Duodenal mucosa (tissue), 2 donors: ENCODE data around the gene REV3L.
A peak's percentile ranks its signal among the peaks of the same experiment; 100 is the strongest.
"Not testable (repeated sequence)": the region's sequence is repeated elsewhere in the genome, so short reads cannot be mapped to it uniquely, and the experiment has no call there.

Experiments used
- H3K27ac ChIP-seq: one replicate; pipeline ENCODE4 v1.7.0; 2013; ENCODE audit warnings: low read depth, low read length
- H3K27me3 ChIP-seq, 2 donors: one replicate each; pipeline ENCODE4 v1.7.0; 2013; ENCODE audit warnings: low read length in 2 of 2, control low read depth in 1 of 2; ENCODE audit not compliant: insufficient read depth in 2 of 2, control insufficient read depth in 1 of 2
- H3K36me3 ChIP-seq, 2 donors: one replicate each; pipeline ENCODE4 v1.7.0; 2013; ENCODE audit warnings: low read length in 2 of 2, control low read depth in 1 of 2; ENCODE audit not compliant: insufficient read depth in 2 of 2, control insufficient read depth in 1 of 2
- H3K4me1 ChIP-seq, 2 donors: one replicate each; pipeline ENCODE4 v1.7.0; 2013; ENCODE audit warnings: low read length in 2 of 2, control low read depth in 1 of 2; ENCODE audit not compliant: insufficient read depth in 2 of 2, control insufficient read depth in 1 of 2
- H3K4me3 ChIP-seq, 2 donors: one replicate each; pipeline ENCODE4 v1.7.0; 2013; ENCODE audit warnings: low read length in 2 of 2, low read depth in 1 of 2
- H3K9ac ChIP-seq, 2 donors: one replicate each; pipeline ENCODE4 v1.7.0; 2013; ENCODE audit warnings: low read length in 2 of 2, low read depth in 1 of 2
- H3K9me3 ChIP-seq, 2 donors: one replicate each; pipeline ENCODE4 v1.7.0; 2013; ENCODE audit warnings: low read length in 2 of 2, control low read depth in 1 of 2; ENCODE audit not compliant: control insufficient read depth in 1 of 2

REV3L gene

DNA sequence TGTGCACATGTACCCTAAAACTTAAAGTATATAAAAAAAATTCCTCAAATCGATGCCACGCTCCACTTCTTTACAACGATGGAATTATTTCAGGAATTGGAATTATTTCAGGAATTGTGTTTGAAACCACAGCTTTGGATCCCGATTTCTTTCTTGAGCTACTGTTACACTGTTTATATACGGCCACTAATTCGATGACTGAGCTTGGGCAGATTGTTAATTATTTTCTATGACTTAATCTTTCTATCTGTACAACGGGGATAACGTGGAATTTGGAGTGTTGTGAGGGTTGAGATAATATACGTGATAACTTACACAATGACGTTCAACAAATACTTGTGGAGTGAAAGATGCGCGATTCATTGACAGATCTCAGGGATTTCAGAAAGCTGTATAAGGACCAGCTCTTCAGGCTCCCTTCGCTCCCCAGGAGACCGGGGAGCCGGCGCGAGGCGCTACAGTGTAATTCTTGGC, 224.4 kb downstream of the REV3L start:
- Histone ChIP-seq H3K27me3 (no peaks in the 10 kb centered on the region), H3K4me1 (peaks cover 0 to 9% of the 10 kb centered on the region in 2 donors), H3K4me3 (peak overlapping the region; percentile 19 to 72), H3K36me3 (peaks cover 4 to 6% of the 10 kb centered on the region in 2 donors), H3K9me3 (no peaks in the 10 kb centered on the region), H3K27ac (no peak overlapping the region), H3K9ac (peak overlapping the region in 1 of 2 donors; percentile 40)

DNA sequence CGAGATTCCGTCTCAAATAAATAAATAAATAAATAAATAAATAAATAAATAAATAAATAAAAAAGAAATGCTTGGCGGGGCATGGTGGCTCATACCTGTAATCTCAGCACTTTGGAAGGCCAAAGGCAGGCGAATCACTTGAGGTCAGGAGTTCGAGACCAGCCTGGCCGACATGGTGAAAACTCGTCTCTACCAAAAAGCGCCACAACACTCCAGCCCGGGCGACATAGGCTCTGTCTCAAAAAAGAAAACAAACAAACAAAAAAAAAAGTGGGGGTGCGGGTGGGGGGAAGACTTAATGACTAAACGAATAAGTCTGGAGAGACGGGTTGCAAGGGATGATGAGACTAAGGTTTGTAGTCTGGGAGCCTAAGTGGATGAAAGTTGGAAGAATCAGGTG, 225.0 kb downstream of the REV3L start:
- Histone ChIP-seq H3K27me3 (no peaks in the 10 kb centered on the region), H3K4me1 (peaks cover 0 to 9% of the 10 kb centered on the region in 2 donors), H3K36me3 (peaks cover 4 to 6% of the 10 kb centered on the region in 2 donors), H3K4me3 (no peak overlapping the region), H3K9me3 (no peaks in the 10 kb centered on the region), H3K9ac (no peak overlapping the region), H3K27ac (no peak overlapping the region)

GRCh38 chr6:111256646-111257045, 226.4 kb downstream of the REV3L start:
- Histone ChIP-seq H3K27ac (no peak overlapping the region), H3K9me3 (no peaks in the 10 kb centered on the region), H3K4me1 (peaks cover 0 to 9% of the 10 kb centered on the region in 2 donors), H3K9ac (no peak overlapping the region), H3K4me3 (no peak overlapping the region), H3K27me3 (no peaks in the 10 kb centered on the region), H3K36me3 (no peaks in the 10 kb centered on the region)

GRCh38 chr6:111255838-111256237, 227.2 kb downstream of the REV3L start:
- H3K27ac ChIP-seq, result not testable (repeated sequence)

DNA sequence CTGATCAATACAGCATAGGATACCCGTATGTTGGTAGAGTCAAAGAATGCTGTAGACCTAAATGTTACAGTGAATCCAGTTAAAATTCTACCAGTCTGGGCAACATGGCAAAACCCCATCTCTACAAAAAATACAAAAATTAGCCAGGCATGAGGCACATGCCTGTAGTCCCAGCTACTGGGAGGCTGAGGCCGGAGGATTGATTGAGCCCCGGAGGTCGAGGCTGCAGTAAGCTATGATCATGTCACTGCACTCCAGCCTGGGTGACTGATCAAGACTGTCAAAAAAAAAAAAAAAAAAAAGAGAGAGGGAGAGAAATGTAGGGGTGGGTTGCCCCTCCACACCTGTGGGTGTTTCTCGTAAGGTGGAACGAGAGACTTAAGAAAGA, 228.2 kb downstream of the REV3L start:
- Histone ChIP-seq H3K27me3 (no peaks in the 10 kb centered on the region), H3K27ac (no peak overlapping the region), H3K4me3 (no peak overlapping the region), H3K9me3 (no peaks in the 10 kb centered on the region), H3K36me3 (no peaks in the 10 kb centered on the region), H3K9ac (no peak overlapping the region), H3K4me1 (no peaks in the 10 kb centered on the region)

More at GRCh38 chr6:111255838-111256237, 227.2 kb downstream of the REV3L start:
- H3K9ac ChIP-seq, H3K4me1 ChIP-seq, H3K9me3 ChIP-seq, H3K4me3 ChIP-seq, H3K36me3 ChIP-seq, H3K27me3 ChIP-seq: not testable (repeated sequence)

- no peaks in the 10 kb centered on the region for H3K9me3 ChIP-seq
- H3K9ac ChIP-seq, result no peak overlapping the region
- no peak overlapping the region for H3K27ac ChIP-seq
- H3K4me1 ChIP-seq, result no peaks in the 10 kb centered on the region
- H3K27me3 ChIP-seq, result no peaks in the 10 kb centered on the region
- no peak overlapping the region for H3K4me3 ChIP-seq
- H3K36me3 ChIP-seq, result no peaks in the 10 kb centered on the region
Measured at GRCh38 chr6:111254004-111254778, 228.8 kb downstream of the REV3L start.

DNA sequence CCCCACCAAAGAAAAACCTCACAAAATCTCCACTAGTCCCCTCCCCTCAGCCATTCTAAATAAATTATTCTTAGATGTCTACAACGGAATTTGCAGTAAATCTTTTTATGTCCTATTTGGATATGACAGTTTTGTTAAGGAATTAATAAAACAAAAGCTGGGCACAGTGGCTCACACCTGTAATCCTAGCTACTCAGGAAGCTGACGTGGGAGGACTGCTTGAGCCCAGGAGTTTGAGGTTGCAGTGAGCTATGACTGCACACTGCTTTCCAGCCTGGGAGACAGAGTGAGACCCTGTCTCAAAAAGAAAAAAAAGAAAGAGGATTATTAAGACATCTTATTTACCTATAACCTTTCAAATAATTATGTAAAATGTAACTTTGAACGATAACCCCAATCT, 230.3 kb downstream of the REV3L start:
- Histone ChIP-seq H3K4me1 (no peaks in the 10 kb centered on the region), H3K36me3 (no peaks in the 10 kb centered on the region), H3K27ac (no peak overlapping the region), H3K4me3 (no peak overlapping the region), H3K9ac (no peak overlapping the region), H3K9me3 (no peaks in the 10 kb centered on the region), H3K27me3 (no peaks in the 10 kb centered on the region)

DNA sequence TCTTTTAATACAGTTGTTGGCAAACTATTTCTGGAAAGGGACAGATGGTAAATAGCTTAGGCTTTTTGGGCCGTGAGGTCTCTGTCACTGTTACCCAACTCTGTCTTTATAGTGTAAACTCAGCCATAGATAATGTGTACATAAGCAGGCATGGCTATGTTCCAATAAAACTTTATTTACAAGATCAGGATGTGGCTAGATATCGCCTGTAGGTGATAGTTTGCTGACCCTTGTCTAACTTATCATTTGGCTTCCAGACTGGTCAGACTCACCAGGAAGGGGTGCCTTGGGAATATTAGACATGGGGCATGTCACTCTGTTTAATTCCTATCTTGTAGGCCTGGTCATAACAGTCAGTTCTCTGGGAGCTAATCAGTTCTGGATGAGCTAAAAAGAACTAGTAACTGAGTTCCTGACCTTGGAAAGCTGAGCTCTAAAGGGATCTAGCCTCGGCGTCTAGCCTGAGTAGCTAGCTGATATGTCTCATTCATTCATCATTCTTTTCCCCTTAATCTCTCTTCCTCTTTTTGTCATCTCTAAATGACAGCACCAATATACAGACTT, 232.1 kb downstream of the REV3L start:
- no peaks in the 10 kb centered on the region for H3K9me3 ChIP-seq
- H3K9ac ChIP-seq, result no peak overlapping the region
- no peaks in the 10 kb centered on the region for H3K4me1 ChIP-seq
- no peaks in the 10 kb centered on the region for H3K27me3 ChIP-seq
- no peak overlapping the region for H3K4me3 ChIP-seq
- H3K27ac ChIP-seq, result no peak overlapping the region
- H3K36me3 ChIP-seq, result no peaks in the 10 kb centered on the region
